ENCODE measurements around the gene GNB1L.

The GNB1L gene

GRCh38 chr22:19845054-19845722 is 9.5 kb downstream of the GNB1L start:
- TF ChIP-seq, protein P1, sequence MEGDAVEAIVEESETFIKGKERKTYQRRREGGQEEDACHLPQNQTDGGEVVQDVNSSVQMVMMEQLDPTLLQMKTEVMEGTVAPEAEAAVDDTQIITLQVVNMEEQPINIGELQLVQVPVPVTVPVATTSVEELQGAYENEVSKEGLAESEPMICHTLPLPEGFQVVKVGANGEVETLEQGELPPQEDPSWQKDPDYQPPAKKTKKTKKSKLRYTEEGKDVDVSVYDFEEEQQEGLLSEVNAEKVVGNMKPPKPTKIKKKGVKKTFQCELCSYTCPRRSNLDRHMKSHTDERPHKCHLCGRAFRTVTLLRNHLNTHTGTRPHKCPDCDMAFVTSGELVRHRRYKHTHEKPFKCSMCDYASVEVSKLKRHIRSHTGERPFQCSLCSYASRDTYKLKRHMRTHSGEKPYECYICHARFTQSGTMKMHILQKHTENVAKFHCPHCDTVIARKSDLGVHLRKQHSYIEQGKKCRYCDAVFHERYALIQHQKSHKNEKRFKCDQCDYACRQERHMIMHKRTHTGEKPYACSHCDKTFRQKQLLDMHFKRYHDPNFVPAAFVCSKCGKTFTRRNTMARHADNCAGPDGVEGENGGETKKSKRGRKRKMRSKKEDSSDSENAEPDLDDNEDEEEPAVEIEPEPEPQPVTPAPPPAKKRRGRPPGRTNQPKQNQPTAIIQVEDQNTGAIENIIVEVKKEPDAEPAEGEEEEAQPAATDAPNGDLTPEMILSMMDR (IDR thresholded peaks at IDR 0.05; ENCODE audit: low read depth, low read length), result no peak
- DNase-seq (ENCODE audit: low read depth in 2 of 2), result no peak
- no peak overlapping the region for H3K4me3 ChIP-seq (replicated peaks in 1 of 2; ENCODE audit: low read depth in 2 of 2, low read length in 2 of 2)

- TF ChIP-seq, protein P1 (IDR thresholded peaks at IDR 0.05; ENCODE audit: low read depth, low read length), result no peak
- no peak overlapping the region for H3K4me3 ChIP-seq (replicated peaks in 1 of 2; ENCODE audit: low read depth in 2 of 2, low read length in 2 of 2)
- peak; percentile 45 to 67 for DNase-seq (ENCODE audit: low read depth in 2 of 2)
These were observed 10.2 kb downstream of the GNB1L start for GRCh38 chr22:19844377-19845053.

DNA sequence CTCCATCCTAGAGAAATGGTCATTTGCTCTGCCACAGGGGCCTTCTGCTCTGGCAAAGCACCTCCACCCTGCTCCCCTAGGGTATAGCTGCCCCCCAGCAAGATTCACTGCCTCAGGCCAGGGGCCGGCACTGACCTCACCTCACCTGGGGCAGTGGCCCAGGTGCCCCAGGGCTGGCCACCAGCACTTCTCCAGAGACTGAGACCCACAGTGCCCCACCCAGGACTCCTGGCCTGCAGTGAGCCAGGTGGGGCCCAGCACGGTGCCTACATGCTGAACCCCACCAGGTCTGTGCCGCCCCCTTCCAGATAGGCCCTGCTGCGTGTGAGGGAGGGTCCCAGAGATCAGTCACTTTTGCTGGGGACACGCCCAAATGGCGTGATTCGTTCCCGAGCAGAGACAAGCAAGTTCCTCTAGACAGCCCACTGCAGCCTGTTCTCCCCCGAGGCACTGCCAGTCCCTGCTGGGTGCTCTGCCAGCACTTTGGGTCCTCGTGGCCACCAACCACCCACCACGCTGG is 10.8 kb downstream of the GNB1L start:
- no peak overlapping the region for H3K4me3 ChIP-seq (replicated peaks in 1 of 2; ENCODE audit: low read depth in 2 of 2, low read length in 2 of 2)
- TF ChIP-seq, protein P1 (IDR thresholded peaks at IDR 0.05; ENCODE audit: low read depth, low read length), result no peak
- DNase-seq (ENCODE audit: low read depth in 2 of 2), result no peak

GRCh38 chr22:19843107-19843856 is 11.4 kb downstream of the GNB1L start:
- H3K4me3 ChIP-seq (replicated peaks in 1 of 2; ENCODE audit: low read depth in 2 of 2, low read length in 2 of 2), result no peak overlapping the region
- TF ChIP-seq, protein P1 (IDR thresholded peaks at IDR 0.05; ENCODE audit: low read depth, low read length), result no peak
- no peak for DNase-seq (ENCODE audit: low read depth in 2 of 2)

DNA sequence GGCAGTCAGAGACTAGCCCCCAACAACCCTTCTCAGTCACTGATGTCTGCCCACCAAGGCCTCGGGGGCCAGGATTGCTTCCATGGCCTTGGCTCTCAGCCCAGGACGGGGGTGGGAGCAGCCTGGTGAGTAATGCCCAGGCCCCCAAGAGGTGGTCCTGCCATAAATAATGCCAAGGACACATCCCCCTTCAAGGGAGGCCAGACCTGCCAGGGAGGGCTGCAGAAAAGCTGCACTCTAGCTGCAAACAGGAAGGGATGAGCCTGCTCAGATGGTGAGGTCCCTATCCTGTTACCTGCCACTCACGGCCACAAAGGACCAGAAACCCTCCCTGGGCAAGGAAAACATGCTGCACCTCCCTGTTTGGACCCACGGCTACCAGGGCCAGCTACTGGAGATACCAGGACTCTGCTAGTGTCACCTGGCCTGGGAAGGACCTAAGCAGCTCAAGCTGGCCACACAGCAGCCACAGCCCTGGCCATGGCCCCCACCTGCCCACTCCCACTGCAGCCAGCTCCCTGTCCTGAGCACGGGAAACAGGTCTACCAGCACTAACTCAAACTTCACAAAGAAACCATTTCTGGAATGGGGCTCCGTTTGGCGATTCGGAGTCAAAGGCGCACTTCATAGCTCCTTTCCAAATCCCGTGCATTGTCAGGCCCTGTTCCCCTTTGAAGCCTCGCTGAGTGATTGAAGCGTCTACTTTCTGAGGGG is 12.1 kb downstream of the GNB1L start:
- TF ChIP-seq, protein P1 (IDR thresholded peaks at IDR 0.05; ENCODE audit: low read depth, low read length), result no peak
- no peak overlapping the region for H3K4me3 ChIP-seq (replicated peaks in 1 of 2; ENCODE audit: low read depth in 2 of 2, low read length in 2 of 2)
- no peak for DNase-seq (ENCODE audit: low read depth in 2 of 2)

- DNase-seq (ENCODE audit: low read depth in 2 of 2), result no peak
- TF ChIP-seq, protein P1 (IDR thresholded peaks at IDR 0.05; ENCODE audit: low read depth, low read length), result no peak
These were observed 12.9 kb downstream of the GNB1L start for GRCh38 chr22:19841641-19842392.

More at GRCh38 chr22:19841641-19842392, 12.9 kb downstream of the GNB1L start:
- H3K4me3 ChIP-seq (replicated peaks in 1 of 2; ENCODE audit: low read depth in 2 of 2, low read length in 2 of 2), result no peak overlapping the region

Measured in cardiac fibroblast (primary cell).